ENCODE data around the gene UXS1. TPM values are rescaled to one million over a fixed set of nuclear protein-coding genes. Genes with fewer than 3 reads are reported as not detected.

Gene UXS1
- polyA plus RNA-seq, 1 donor = 30.0 TPM

GRCh38 chr2:106107509-106108131, 86.5 kb downstream of the UXS1 start:
- DNase-seq = no peak

GRCh38 chr2:106106622-106107508, 87.2 kb downstream of the UXS1 start:
- DNase-seq = no peak

GRCh38 chr2:106105151-106105922, 88.8 kb downstream of the UXS1 start:
- DNase-seq = no peak

GRCh38 chr2:106104332-106105062, 89.6 kb downstream of the UXS1 start:
- DNase-seq = peak; percentile 53

- no peak for DNase-seq
These were observed 94.4 kb downstream of the UXS1 start for GRCh38 chr2:106099691-106100090.

GRCh38 chr2:106098664-106099063, 95.4 kb downstream of the UXS1 start:
- DNase-seq = no peak

DNA sequence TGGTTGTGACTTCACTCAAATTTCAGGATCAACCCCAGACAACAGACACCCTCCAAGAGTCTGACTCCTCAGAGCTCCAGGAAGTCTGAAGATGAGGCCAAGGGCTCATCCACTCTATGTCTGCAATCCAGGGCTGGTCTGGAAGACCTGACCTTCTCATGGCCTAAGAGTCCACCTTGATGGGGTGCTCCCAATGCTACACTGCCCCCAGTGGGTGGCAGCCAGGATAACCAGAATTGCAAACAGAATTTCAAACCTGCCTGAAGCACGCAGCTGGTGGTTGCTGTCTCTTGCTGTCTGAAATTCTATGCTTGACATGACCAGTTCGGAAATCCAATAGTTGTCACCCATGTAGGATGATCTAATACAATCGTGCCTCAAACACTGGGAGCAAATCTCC, 96.0 kb downstream of the UXS1 start:
- DNase-seq = no peak

DNA sequence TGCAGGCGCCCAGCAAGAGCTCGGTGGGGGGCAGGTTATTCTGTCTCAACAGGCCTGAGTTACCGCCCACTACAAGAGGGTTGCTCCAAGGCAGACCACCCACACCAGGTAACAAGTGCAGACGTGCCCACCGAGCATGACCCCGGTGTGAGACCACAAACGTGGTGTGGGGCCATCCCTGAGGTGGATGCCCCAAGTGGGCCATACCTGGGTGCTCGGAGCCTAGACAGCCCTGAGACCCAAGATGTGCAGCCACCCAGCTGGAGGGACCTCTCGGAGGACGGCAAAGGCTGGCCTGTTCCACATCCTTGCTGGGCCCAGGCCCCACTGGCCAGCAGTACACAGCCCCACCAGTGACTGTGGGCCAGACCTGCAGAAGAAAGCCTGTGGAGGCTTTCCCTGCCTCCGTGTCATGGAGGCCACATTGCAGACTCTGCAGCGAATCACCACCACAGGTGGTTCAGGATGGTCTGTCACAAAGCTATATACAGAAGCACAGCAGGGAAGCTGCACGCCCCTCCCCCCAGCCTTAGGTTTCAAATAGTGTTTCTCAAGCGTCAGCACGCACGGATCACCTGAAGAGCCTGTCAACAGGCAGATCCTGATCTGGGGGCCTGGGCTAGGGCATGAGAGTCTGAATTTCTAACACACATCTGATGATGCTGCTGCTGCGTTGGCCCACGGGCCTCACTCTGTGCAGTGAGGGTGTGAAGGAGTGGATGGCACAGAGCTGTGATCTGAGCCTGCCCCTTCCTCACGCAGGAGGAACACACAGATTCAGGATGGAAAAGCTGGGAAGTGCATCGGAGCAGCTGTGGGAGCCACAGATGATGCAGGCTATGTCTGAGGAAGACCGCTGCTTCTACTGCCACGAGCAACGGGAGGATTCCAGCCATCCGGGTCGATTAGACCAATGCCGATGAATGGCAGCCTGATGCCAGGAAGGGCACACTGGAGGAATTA, 96.8 kb downstream of the UXS1 start:
- no peak for DNase-seq

DNA sequence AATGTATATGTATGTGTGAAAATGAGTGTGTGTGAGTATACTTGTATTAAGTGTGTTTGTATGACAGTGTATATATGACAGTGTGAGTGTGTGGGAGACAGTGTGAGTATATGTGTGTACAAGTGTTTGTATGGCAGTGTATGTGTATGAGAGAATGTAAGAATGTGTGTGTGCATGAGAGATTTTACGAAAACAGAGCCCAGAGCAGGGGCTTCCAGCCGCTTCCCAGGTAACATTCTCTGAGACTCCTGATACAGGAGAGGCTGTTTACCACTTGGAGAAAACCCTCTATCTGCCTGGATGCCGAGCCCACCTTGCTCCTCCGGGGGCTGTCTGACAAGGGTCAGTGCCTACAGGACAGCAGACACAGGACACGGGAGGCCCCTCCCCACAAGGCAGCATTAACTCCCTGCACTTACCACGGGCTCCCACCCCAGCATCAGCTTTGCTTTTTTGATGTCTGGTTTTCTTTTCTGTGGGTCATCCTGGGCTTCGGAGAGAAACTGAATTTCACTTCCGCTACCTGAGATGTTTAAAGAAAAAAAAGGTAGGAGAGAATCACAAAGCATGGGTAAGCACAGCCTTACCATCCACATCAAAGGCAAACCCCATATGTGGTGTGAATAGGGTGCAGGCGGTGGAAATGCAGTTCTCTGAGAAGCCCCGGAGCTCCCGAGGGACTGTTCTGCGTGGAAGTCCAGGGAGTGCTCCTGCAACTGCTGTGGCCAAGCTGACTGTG, 97.6 kb downstream of the UXS1 start:
- no peak for DNase-seq

DNA sequence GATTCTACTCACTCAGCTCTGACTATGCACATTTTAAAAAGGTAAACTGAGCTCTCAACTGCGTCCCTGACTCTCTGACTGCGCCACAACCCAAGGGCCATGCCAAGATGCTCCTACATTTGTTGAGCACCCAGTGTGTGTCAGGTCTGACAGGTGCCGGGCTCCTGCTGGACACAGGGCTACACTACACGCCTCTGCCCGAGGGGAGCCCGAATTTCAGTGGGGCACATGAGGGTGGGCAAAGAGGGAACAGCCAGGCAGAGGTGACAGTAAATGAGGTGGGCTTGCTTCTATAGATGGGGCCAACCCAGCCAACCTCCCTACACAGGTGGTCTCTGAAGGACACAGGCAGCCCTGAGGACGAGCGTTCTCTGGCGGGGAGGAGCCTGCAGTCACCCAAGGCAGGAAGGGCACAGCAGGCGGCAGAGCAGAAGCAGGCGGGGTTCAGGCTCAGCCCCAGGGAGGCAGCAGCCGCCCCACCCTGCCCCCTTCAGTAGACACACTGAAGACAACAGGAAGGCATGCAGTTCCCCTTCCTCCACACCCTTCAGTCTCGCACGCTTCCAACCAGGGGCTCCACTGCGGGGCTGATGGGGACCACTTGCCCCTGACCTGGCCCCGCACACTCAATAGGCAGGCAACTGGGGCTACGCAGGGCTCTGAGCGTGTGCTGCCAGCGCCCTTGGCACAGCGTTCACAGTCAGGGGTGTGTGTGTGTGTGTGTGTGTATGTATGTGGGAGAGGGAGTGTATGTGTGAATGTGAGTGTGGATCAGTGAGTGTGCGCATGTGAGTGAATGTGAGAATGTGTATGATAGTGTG, 98.4 kb downstream of the UXS1 start:
- DNase-seq = no peak

- DNase-seq = no peak
These were observed 99.8 kb downstream of the UXS1 start for GRCh38 chr2:106094131-106094841.

DNA sequence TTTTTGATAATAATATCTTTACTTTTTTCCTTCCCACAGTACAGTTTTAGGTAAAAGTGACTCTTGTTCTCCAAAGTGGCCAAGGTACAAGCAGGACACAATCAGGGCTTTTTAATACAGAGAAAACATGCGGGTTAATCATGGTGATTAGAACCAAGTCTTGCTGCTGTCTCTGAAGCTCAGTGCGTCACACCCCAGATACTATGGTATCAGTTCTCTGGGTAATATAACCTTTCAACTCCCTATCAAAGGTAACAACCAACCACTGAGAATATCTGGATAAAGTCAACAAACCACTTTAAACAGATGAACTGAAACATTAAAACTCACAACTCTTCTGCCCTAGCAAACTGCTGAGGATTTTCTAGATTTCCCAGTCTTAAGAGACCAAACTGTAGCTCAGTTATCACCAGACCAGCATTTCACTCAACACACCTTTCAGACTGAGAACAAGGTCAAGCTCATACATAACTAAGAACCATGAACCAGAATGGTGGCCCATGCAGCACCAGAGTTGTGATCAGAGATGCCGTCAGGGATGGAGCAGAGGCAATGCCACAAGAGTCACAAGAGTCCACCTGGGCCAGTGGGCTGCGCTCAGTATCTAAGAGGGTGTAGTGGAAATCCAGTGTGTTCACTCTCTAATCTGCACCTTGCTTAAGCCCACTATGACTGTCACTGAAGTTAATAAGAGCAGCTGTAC, 103.0 kb downstream of the UXS1 start:
- no peak for DNase-seq

DNA sequence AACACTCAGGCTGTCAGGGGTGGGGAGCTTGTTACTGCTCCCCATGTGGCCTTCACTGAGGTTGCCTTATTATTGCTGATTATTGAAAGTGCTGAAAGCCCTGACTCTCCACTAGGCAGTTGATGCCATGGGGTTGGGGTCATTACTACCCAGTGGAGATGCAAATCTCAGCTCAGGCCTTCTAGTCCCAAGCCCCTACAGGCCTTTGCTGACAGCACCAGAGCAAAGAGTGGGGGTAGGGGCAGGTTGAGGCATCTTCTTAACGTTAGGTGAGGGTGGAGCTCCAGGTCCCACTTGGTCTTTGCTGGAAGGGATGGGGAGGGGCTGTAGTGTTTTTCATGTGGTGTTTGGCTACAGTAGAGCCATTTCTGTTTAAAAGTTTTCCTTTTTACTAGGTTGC, 104.5 kb downstream of the UXS1 start:
- DNase-seq = no peak

- DNase-seq = no peak
These were observed 108.7 kb downstream of the UXS1 start for GRCh38 chr2:106085181-106085940.

DNA sequence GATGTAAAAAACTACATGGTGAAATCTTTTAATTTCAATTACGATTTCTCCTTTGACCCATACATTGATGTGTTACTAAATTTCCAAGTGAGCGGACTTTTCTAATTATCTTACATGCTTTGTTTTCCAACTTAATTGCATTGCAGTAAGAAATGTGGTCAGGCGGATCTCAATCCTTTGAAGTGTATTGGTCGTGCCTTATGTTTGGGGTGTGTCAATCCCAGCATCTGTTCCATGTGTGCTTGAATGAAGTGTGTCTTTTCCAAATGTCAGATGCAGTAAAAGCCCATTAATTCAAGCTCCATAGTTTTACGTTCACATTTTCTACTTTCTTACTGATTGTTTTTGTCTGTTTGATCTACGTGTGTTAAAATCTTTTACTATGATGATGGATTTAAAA, 113.1 kb downstream of the UXS1 start:
- DNase-seq = no peak

- no peak for DNase-seq
These were observed 116.0 kb downstream of the UXS1 start for GRCh38 chr2:106078096-106078495.

GRCh38 chr2:106076941-106077340, 117.2 kb downstream of the UXS1 start:
- no peak for DNase-seq

- DNase-seq = no peak
These were observed 119.1 kb downstream of the UXS1 start for GRCh38 chr2:106075048-106075447.

Measured in hindlimb muscle (tissue), 1 donor.